ES-I3 (cell line): ENCODE data around the gene KCNJ10.
"Not testable (repeated sequence)": the region's sequence is repeated elsewhere in the genome, so short reads cannot be mapped to it uniquely, and the experiment has no call there.

ENCODE experiments used
- H3K36me3 ChIP-seq: 2 replicates; pipeline ENCODE4 v1.6.1; 2013; ENCODE audit warnings: mild to moderate bottlenecking, low read length, control low read depth, moderate library complexity; ENCODE audit not compliant: insufficient read depth
- H3K4me1 ChIP-seq: 2 replicates; pipeline ENCODE4 v1.6.1; 2013; ENCODE audit warnings: mild to moderate bottlenecking, control low read depth, low read length; ENCODE audit not compliant: insufficient read depth
- H3K9ac ChIP-seq: 2 replicates; pipeline ENCODE4 v1.6.1; 2013; ENCODE audit warnings: low read depth, mild to moderate bottlenecking, low read length, moderate library complexity
- H3K9me3 ChIP-seq: 2 replicates; pipeline ENCODE4 v1.6.1; 2013; ENCODE audit warnings: mild to moderate bottlenecking, low read length, moderate library complexity; ENCODE audit not compliant: control insufficient read depth, insufficient read depth

Gene KCNJ10

DNA sequence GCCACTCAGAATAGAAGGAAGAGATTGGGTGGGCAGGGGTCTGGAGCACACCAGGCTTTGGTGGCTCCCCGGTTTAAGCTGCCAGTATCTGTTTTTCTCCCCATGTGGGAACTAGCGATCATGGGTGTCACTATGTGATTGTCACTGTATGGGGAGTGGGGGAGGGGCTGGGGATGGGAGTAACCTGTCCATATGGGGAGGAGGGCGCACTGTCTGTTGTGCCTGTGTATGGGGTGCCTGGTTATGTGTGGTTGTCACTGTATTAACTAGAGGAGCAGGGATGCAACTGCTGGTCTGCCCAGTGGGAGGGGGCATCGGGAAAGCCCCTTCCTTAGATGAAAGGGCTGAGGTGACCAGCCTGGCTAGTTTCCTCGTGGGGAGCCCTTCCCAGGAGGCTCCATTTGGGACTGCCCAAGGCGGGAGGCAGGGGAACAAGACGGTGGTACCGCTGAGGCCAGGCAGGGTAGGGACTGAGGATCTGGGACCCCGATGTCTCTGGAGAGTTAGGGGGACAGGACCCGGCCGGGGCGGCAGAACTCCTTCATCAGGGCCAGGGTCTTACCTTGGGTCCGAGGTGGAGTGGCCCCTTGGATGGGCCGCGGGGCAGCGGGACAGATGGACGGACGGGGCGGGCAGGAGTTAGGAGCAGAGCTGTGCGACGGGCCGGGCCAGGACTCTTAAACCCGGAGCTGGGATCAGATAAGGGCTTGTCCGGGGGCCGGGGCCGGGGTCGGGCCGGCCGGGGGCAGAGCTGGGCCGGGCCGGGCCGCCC lies at the start of gene KCNJ10:
Gene KCNJ10, minus strand, starts transcription at position 701 of the 772 bp plus-strand sequence. CDS start 27,628 bp downstream, outside the sequence.
- no peaks in the 10 kb centered on the region for H3K36me3 ChIP-seq

GRCh38 chr1:160118928-160119327 lies 49.0 kb upstream of the KCNJ10 start:
- no peaks in the 10 kb centered on the region for H3K9me3 ChIP-seq

More for the DNA sequence above, at the start of gene KCNJ10:
- Histone ChIP-seq H3K9ac (peak within 1 kb of the TSS; percentile 84), H3K9me3 (no peaks in the 10 kb centered on the region), H3K4me1 (peaks cover 18% of the 10 kb centered on the region)

DNA sequence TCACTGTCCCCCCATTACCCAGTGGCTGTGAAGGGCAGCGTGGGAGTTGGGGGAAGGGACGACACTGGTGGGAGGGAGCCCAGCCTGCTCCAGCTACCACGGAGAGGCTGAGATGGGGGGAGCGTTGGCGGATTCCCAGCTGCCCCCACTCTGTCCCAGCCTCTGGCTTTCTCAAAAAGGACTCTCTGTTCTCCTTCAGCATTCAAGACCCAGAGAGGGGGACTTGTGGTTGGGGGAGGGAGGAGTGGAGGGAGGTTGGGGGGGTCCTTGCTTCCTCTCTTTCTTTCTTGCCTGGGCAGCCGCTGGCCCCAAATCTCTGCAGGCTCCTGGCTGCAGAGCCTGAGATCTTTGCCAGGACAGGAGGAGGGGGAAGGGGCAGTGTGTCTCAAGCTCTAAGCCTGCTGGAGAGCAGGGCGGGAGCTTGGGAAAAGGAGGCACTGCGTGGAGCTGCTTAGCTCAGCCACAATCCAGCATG lies 47.8 kb upstream of the KCNJ10 start:
- Histone ChIP-seq H3K36me3 (no peaks in the 10 kb centered on the region; the same call in 1 of the 2 replicates), H3K9me3 (no peaks in the 10 kb centered on the region), H3K9ac (no peak overlapping the region; the same call in 1 of the 2 replicates), H3K4me1 (peaks cover 45% of the 10 kb centered on the region)

More at GRCh38 chr1:160118928-160119327, 49.0 kb upstream of the KCNJ10 start:
- Histone ChIP-seq H3K4me1 (peaks cover 36% of the 10 kb centered on the region), H3K36me3 (no peaks in the 10 kb centered on the region; the same call in 1 of the 2 replicates), H3K9ac (no peak overlapping the region)

GRCh38 chr1:160117300-160117699 lies 47.3 kb upstream of the KCNJ10 start:
- H3K9ac ChIP-seq, result no peak overlapping the region
- peaks cover 45% of the 10 kb centered on the region for H3K4me1 ChIP-seq
- no peaks in the 10 kb centered on the region for H3K9me3 ChIP-seq
- no peaks in the 10 kb centered on the region; the same call in 1 of the 2 replicates for H3K36me3 ChIP-seq

DNA sequence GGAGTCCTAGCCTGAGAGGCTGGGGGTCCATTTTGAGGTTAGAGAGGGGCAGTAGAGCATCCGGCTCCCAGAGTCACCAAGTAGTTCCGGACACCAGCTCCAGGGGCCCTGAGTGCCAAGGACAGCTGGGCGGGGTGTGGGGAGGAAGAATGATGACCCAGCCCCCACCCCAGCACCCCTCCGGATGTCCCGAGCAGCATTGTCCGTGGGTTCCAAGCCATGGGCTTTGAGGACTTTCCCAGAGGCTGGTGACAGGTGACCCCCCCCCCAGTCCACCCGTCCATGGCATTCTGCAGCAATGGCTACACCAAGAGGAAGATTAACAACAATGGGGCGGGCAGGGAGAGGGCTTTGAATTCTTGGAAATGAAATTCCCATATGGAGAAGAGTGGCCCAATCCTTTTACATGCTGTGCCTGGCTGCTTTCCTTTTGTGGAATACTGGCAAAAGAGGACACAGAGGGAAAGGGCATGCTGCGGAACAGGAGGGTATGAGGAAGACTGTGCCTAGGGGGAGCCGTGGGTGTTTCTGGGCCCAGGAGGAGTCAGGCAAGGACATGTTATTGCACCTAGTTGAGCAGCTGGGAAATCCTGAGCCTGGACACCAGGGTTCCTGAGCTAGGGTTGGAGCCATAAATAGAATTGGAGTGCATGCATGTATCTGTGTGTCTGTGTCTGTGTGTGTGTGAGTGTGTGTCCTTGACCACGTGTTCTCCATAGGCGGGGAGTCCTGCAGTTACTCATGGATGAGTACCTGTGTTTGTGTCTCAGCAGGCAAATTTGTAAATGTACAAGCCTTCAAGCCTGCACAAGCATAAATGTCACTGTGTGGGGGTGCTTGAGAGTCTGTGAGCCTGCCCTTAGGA lies 46.6 kb upstream of the KCNJ10 start:
- peak overlapping the region; percentile 54; the same call in 1 of the 2 replicates for H3K9ac ChIP-seq
- no peaks in the 10 kb centered on the region for H3K9me3 ChIP-seq
- no peaks in the 10 kb centered on the region for H3K36me3 ChIP-seq
- peaks cover 45% of the 10 kb centered on the region for H3K4me1 ChIP-seq

DNA sequence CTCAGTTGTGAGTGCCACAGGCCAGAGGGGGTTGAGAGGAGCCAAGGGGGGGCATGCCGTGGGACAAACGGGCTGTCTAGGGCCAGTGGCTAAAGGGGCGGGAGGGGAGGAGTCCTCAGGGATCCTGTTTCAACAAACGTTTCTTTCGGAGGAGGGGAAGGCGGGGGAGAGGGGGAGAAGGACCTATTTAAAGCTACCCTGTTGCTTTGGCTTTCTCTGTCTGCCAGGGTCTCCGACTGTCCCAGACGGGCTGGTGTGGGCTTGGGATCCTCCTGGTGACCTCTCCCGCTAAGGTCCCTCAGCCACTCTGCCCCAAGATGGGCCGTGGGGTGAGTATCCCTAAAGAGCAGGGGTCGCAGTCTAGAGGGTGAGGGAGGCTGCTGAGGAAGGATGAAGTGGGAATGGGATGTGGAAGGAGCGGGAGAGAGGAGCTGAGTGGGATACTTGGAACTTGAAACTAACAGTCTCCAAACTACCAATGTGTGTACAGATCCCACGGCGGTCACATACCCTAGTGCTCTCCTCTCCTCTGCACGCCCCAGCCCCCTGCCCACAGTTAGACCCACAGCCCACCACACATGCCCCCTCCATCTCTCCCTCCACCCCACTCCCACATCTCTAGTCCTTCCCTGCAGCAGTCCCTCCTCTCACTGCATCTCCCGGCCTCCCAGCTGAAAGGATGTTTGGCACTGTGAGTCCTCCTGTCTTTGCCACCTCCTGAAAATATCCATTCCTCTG lies 45.8 kb upstream of the KCNJ10 start, which contains the start of gene ATP1A2:
Gene ATP1A2, plus strand, starts transcription at position 215 of the 738 bp plus-strand sequence. Its CDS starts 103 bp downstream, at position 318.
- Histone ChIP-seq H3K9me3 (no peaks in the 10 kb centered on the region), H3K4me1 (peaks cover 45% of the 10 kb centered on the region), H3K9ac (peak within 1 kb of the TSS; percentile 54; the same call in 1 of the 2 replicates), H3K36me3 (no peaks in the 10 kb centered on the region)

GRCh38 chr1:160114085-160114484 lies 44.1 kb upstream of the KCNJ10 start:
- Histone ChIP-seq H3K36me3 (no peaks in the 10 kb centered on the region), H3K9me3 (no peaks in the 10 kb centered on the region), H3K4me1 (peaks cover 58% of the 10 kb centered on the region), H3K9ac (no peak overlapping the region)

DNA sequence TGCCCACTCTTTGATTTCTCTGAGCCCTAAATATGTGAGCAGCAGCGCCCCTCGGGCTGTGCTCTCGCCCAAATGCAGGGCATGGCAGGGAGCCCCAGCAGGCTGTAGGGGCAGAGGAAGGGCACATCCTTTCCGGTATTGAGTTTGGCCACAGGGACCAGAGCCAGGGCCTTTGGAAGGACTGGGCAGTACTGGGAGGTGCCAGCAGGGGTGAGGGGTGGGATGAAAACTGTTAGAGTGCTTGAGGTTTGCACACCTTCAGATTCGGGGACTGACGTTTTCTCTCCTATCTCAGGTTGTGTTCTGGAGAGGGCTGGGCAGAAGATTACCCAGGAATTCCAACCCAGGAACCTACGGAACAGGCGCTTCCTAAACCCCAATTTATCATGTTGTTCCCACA lies 43.4 kb upstream of the KCNJ10 start:
- H3K9ac ChIP-seq, result no peak overlapping the region
- no peaks in the 10 kb centered on the region for H3K36me3 ChIP-seq
- no peaks in the 10 kb centered on the region for H3K9me3 ChIP-seq
- H3K4me1 ChIP-seq, result peaks cover 60% of the 10 kb centered on the region

DNA sequence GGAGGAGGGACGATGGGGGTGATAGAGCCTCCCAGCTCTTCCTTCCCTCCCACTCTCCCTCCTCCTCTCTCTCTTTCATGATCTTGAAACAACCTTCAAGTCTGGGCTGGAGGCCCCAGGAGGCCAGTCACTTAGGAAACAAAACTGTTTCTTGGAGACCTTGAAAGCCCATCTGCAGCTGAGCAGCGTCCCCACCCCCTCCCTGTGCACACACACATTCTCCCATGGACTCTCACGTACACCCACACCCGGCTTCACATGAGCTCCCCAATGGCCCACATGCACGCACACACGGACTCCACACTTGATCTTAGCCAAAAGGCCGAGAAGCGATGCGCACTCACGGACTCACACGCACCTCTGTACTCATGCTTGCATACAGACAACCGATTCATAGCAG lies 42.4 kb upstream of the KCNJ10 start:
- H3K36me3 ChIP-seq, result no peaks in the 10 kb centered on the region
- H3K9me3 ChIP-seq, result no peaks in the 10 kb centered on the region
- H3K4me1 ChIP-seq, result peaks cover 51% of the 10 kb centered on the region
- H3K9ac ChIP-seq, result no peak overlapping the region

- H3K9me3 ChIP-seq, H3K36me3 ChIP-seq, H3K9ac ChIP-seq: not testable (repeated sequence)
- H3K4me1 ChIP-seq, result peaks cover 42% of the 10 kb centered on the region
These were observed 41.5 kb upstream of the KCNJ10 start for GRCh38 chr1:160111462-160111861.

DNA sequence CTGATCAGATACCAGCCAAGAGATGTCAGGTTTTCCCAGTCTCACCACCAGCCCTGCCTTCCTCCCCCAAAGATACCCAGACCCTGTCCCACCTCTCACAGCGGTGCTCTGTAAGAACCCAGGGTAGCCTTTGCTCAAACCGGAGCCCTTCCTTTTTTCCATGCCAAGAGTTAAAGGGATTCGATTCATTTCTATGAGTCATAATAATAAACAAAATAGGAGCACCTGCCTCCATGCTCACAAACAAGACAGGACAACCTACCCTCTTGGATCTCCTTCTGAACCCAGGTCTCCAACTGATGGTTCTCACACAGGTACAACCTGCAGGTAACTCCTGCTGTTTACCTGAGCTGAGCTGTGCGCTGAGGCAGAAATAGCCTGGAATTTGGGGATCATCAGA lies 39.7 kb upstream of the KCNJ10 start:
- H3K36me3 ChIP-seq, result no peaks in the 10 kb centered on the region
- peaks cover 36% of the 10 kb centered on the region for H3K4me1 ChIP-seq
- no peaks in the 10 kb centered on the region for H3K9me3 ChIP-seq
- no peak overlapping the region for H3K9ac ChIP-seq

DNA sequence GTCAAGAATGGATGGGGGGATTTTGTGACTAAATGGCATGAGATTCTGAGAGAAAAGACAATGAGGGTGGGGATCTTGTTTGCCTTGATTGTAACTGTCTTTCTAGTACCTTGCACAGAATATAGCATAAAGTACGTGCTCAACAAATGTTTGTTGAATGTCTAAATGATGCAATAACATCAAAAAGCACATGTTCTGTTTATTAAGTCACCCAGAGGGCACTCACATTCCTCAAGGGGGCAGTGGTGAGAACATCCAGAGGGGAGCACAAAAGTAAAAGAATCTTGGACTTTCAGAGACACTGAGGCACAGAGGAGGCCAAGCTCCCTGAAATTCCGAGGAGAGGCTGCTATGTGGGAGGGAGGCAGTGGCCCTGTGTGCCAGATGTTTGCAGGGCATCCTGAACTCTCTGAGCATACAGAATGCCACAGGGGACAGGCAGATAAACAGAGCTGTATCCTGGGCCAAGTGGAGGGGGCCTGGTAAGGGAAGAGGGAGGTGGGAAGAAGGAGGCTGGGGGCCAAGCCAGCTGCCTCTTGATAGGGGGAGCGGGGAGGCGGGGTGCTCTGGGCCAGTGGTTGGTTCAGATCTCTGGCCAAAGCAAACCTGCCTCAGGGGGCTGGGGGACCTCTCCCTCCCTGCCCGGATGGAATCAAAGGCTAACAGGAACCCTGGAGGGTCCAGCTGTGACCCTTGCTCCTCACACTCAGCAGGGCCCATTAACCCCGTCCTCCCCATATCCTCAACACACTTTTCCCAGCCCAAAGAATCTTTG lies 39.1 kb upstream of the KCNJ10 start:
- peaks cover 34% of the 10 kb centered on the region for H3K4me1 ChIP-seq
- no peaks in the 10 kb centered on the region for H3K36me3 ChIP-seq
- no peaks in the 10 kb centered on the region for H3K9me3 ChIP-seq
- H3K9ac ChIP-seq, result no peak overlapping the region

GRCh38 chr1:160107512-160107911 lies 37.6 kb upstream of the KCNJ10 start:
- Histone ChIP-seq H3K36me3 (no peaks in the 10 kb centered on the region), H3K9ac (no peak overlapping the region), H3K9me3 (no peaks in the 10 kb centered on the region), H3K4me1 (peaks cover 37% of the 10 kb centered on the region)
